Prostate gland (tissue), 2 donors: ENCODE measurements around the gene TFEC.

Experiments
- POLR2AphosphoS5 ChIP-seq: sonication (generic); formaldehyde crosslinking; IDR thresholded peaks from one replicate; pipeline ENCODE4 v1.6.1; 2017; ENCODE audit warnings: antibody characterized with exemption
- TF ChIP-seq, protein P1 (sequence below), 4 experiments: fragments of 200-600 bp in 2 of 4; fragments of 450-650 bp in 2 of 4; sonication (generic) in 2 of 4; IDR thresholded peaks; 1 replicate in 3 of 4; 2 replicates in 1 of 4; pipeline ENCODE4 v1.5.1; 2016 to 2019; ENCODE audit warnings: antibody characterized with exemption in 4 of 4, mild to moderate bottlenecking in 2 of 4, moderate library complexity in 2 of 4

- TF ChIP-seq POLR2AphosphoS5 = no peak
- TF ChIP-seq, protein P1, sequence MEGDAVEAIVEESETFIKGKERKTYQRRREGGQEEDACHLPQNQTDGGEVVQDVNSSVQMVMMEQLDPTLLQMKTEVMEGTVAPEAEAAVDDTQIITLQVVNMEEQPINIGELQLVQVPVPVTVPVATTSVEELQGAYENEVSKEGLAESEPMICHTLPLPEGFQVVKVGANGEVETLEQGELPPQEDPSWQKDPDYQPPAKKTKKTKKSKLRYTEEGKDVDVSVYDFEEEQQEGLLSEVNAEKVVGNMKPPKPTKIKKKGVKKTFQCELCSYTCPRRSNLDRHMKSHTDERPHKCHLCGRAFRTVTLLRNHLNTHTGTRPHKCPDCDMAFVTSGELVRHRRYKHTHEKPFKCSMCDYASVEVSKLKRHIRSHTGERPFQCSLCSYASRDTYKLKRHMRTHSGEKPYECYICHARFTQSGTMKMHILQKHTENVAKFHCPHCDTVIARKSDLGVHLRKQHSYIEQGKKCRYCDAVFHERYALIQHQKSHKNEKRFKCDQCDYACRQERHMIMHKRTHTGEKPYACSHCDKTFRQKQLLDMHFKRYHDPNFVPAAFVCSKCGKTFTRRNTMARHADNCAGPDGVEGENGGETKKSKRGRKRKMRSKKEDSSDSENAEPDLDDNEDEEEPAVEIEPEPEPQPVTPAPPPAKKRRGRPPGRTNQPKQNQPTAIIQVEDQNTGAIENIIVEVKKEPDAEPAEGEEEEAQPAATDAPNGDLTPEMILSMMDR (IDR thresholded peaks at IDR 0.05) = no peak
Measured at GRCh38 chr7:115941703-115942268, 88.8 kb downstream of the TFEC start.
